RCC 7860 (cell line): ENCODE measurements around the gene SLC52A3.
"Not testable (repeated sequence)": the region's sequence is repeated elsewhere in the genome, so short reads cannot be mapped to it uniquely, and the experiment has no call there.

ENCODE experiments used
- DNase-seq: peaks from one replicate; pipeline ENCODE4 v3.0.0-alpha.2; 2015; ENCODE audit warnings: low spot score
- FAIRE-seq: peaks from 2 replicates; lab custom pipeline; 2012; peaks lifted over from hg19 to GRCh38; lab: Jason Lieb, UNC

The SLC52A3 gene

GRCh38 chr20:730005-730404, 38.3 kb downstream of the SLC52A3 start:
- DNase-seq = no peak
- FAIRE-seq = no peak

GRCh38 chr20:728256-728944, 39.9 kb downstream of the SLC52A3 start:
- FAIRE-seq (no peak), DNase-seq (no peak)

DNA sequence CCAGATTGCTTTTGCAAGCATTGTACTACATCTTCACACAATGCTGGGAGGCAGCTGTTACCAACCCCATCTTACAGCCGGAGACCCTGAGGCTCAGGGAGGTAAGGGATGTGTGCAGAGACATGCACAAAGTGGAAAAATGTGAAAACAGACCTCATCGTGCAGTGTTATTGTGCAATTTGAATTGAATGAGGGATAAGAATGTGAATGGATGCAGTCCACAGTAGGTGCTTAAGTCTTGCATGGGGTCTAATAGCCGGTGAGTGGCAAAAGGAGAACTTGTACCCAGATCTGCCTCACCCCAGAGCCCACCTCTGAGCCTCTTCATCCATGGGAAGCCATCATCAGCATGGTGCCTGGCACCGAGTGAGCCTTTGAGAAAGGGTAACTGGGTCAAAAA, 42.1 kb downstream of the SLC52A3 start:
- DNase-seq = no peak
- FAIRE-seq = no peak

- FAIRE-seq (no peak), DNase-seq (no peak)
Measured at GRCh38 chr20:725491-725890, 42.8 kb downstream of the SLC52A3 start.

DNA sequence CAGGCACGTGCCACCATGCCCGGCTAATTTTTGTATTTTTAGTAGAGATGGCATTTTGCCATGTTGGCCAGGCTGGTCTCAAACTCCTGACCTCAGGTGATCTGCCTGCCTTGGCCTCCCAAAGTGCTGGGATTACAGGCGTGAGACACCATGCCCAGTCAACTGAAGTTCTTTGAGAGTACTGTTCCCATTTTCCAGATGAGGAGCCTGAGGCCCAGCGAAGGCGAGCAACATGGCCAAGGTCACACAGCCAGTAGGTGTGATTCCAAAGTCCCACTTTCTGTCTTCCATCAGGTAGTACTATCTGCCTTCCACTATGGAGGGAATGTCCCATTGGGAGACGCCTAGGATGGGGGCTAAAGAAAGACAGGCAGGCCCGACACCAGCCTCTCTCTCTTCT, 43.5 kb downstream of the SLC52A3 start:
- DNase-seq, FAIRE-seq: not testable (repeated sequence)

DNA sequence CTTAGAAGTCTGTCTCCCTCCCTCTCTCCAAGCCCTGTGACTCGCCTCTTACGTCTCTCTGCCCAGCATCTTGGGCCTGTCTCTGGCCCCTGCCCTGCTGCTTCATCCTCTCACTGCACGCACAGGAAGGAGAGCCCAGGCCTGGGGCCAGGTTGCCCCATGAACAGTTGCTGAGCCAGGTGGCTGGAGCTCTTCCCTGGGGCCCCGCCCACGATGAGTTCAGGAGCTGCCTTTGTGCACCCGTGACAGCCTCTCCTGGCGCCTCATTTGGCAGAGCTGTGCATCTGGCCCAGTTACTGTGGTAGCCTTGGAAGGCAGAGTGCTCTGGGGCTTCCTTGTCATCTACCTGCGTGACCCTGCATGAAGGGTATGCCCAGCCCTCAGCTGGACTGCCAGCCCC, 44.5 kb downstream of the SLC52A3 start:
- no peak for DNase-seq
- no peak for FAIRE-seq

DNA sequence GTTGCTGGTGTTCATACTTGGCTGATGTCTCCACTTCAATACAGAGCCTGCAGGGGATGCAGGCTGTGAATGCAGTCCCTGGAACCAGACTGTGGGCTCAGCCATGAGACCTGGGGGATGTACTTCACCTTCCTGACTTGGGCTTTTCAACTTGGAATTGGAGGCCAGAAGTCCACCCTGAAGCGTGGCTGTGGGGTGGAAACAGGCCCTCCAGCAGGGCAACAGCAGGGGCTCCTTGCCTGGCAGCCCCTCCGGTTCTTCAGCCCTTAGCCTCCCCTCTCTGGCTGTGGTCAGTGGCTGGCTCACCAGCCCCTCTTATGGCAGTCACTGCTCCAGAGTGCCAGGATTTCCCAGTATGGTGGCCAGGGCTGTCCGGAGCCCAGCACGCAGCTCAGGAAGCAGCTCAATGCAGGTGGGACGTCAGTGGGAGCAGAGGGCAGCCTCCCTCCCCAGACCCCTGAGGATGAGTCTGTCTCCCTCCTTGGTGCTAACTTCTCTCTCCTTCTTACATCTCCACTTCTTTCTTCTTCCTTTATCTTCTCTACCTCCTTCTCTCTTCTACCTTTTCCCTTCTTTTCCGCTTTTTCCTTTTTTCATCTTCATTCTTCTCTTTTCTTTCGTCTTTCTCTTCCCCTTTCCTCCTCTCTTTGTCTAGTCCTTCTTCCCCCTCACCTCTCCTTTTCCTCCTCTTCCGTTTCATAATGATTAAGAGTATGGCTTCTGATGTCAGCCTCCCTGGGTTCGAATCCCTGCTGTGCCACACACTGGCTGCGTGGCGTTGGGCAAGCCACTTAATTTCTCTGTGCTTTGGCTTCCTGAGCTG, 45.3 kb downstream of the SLC52A3 start:
- no peak for DNase-seq
- no peak for FAIRE-seq

DNA sequence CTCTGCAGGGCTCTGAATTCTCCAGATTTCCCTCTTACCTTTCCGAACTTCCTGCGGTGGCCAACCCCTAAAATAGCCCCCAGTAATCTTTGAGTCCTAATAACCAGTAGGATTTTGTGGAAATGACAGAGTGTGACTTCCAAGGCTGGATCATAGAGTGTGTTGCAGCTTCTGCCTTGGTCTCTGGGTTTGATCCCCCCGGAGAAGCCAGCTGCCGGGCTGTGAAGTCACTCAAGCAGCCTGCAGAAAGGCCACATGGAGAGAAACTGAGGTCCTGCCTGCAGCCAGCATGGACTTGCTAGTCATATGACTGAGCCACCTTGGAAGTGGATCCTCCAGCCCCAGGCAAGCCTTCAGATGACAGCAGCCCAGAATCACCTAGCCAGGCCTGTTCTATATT, 46.4 kb downstream of the SLC52A3 start:
- FAIRE-seq (no peak), DNase-seq (no peak)

DNA sequence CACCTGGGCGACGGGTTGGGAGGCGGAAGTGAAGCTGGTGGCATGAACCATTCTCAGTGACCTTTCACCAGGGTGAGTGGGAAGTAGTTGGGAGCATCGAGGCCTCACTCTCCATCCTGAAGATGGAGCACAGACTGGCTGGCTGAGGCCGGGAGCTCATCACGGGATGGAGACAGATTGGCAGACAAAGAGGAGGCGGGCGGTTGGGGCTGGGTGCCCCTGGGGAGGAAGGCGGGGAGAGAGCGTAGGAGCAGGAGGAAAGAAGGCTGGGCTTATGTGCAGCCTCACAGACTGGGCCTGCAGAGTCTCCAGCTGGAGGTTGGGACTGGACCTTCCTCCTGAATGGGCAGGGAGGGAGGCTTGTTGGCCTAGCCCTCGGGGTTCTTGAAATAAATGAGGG, 48.5 kb downstream of the SLC52A3 start:
- DNase-seq = no peak
- FAIRE-seq = no peak

- DNase-seq = no peak
- FAIRE-seq = no peak
Measured at GRCh38 chr20:719068-719467, 49.2 kb downstream of the SLC52A3 start.

DNA sequence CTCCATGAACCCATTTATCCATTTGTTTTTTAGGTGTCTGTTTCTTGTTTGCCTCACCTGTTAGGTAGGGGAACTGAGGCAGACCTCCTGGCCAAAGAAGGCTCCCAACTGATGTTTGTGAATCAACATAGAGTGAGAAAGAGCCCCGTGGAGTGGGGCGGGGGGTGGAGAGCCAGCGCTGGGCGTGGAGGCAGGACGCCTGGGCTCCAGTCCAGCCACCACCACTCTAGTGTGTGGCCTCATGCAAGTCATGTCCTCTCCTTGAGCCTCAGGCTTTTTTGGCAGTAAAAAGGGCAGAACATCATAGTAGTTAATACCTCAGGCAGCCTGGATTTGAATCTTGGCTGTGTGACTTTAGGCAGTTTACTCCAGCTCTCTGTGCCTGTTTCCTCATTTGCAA, 50.5 kb downstream of the SLC52A3 start:
- no peak for FAIRE-seq
- DNase-seq = no peak

GRCh38 chr20:717271-717670, 51.0 kb downstream of the SLC52A3 start:
- FAIRE-seq (no peak), DNase-seq (no peak)

DNA sequence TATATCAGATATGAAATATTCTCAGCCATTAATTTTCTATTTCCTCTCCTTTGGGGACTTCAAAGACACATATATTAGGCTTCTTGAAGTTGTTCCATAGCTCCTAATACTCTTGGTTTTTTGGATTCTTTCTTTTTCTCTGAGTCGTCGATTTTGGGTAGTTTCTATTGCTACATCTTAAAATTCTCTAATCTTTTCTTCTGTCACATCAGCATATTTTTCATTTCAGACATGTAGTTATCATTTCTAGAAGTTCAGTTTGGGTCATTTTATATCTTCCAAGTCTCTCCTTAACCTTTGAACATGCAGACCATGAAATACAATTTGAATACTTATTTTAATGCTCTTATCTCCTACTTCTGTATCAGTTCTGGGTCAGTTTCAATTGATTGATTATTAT, 53.8 kb downstream of the SLC52A3 start:
- DNase-seq = no peak
- FAIRE-seq = no peak

GRCh38 chr20:711576-711975, 56.7 kb downstream of the SLC52A3 start:
- DNase-seq = no peak
- no peak for FAIRE-seq

DNA sequence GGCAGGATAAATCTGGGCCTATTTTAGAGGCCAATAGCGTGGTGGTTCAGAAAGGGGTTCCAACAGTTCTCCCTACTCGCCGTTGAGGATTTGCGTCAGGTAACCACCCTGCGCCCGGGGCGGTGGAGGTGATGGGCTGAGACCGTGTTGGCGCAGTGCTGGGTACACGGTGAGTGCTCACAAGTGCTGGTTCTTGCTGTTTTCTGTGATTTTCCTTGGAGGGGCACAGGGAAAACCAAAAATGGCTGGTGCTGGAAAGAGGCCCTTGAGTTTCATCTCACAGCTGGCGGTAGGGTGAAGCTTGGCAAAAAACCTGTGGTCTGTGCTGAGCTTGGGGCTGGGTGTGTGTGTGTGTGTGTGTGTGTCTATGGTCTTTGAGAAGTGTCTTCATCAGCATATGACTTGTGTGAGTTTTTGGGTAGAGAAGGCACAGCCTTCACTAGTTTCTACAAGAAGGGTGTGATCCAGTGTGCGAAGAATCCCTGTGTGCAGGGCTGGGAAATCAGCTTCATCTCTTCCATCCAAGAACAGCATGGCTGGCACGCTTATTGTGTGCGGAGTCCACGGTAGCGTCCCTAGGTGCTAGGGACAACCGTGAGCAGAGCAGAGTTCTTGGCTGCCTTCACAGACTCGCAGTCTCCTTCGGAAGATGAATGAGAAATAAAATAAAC, 57.4 kb downstream of the SLC52A3 start:
- DNase-seq = no peak
- no peak for FAIRE-seq
